Measurements from ENCODE around the gene COL18A1.

The COL18A1 gene

GRCh38 chr21:45537111-45537745 is 132.3 kb downstream of the COL18A1 start:
- no peak for DNase-seq (ENCODE audit: low spot score)
- no peak for TF ChIP-seq CTCF (IDR thresholded peaks at IDR 0.05; ENCODE audit: extremely low read depth, insufficient read depth, missing control alignments)
- in situ Hi-C loops (cut with MboI; ENCODE audit: low pct_unique_long_range_greater_than_20kb, low sequenced_read_pairs, unreplicated experiment) = no loop called here

- in situ Hi-C loops (cut with MboI; ENCODE audit: low pct_unique_long_range_greater_than_20kb, low sequenced_read_pairs, unreplicated experiment) = no loop called here
- DNase-seq (ENCODE audit: low spot score) = no peak
- no peak for TF ChIP-seq CTCF (IDR thresholded peaks at IDR 0.05; ENCODE audit: extremely low read depth, insufficient read depth, missing control alignments)
Observed at GRCh38 chr21:45537746-45538291, 132.9 kb downstream of the COL18A1 start.

- in situ Hi-C loops (cut with MboI; ENCODE audit: low pct_unique_long_range_greater_than_20kb, low sequenced_read_pairs, unreplicated experiment) = no loop called here
- TF ChIP-seq CTCF (IDR thresholded peaks at IDR 0.05; ENCODE audit: extremely low read depth, insufficient read depth, missing control alignments) = no peak
- no peak for DNase-seq (ENCODE audit: low spot score)
Observed at GRCh38 chr21:45538381-45539045, 133.5 kb downstream of the COL18A1 start.

GRCh38 chr21:45539046-45539795 is 134.3 kb downstream of the COL18A1 start:
- no peak for TF ChIP-seq CTCF (IDR thresholded peaks at IDR 0.05; ENCODE audit: extremely low read depth, insufficient read depth, missing control alignments)
- in situ Hi-C loops (cut with MboI; ENCODE audit: low pct_unique_long_range_greater_than_20kb, low sequenced_read_pairs, unreplicated experiment) = no loop called here
- DNase-seq (ENCODE audit: low spot score) = no peak

GRCh38 chr21:45539796-45540600 is 135.0 kb downstream of the COL18A1 start:
- peak; percentile 34 for DNase-seq (ENCODE audit: low spot score)
- TF ChIP-seq CTCF (IDR thresholded peaks at IDR 0.05; ENCODE audit: extremely low read depth, insufficient read depth, missing control alignments) = no peak
- in situ Hi-C loops (cut with MboI; ENCODE audit: low pct_unique_long_range_greater_than_20kb, low sequenced_read_pairs, unreplicated experiment) = no loop called here

GRCh38 chr21:45540601-45540970 is 135.6 kb downstream of the COL18A1 start:
- no peak for DNase-seq (ENCODE audit: low spot score)
- in situ Hi-C loops (cut with MboI; ENCODE audit: low pct_unique_long_range_greater_than_20kb, low sequenced_read_pairs, unreplicated experiment) = no loop called here
- TF ChIP-seq CTCF (IDR thresholded peaks at IDR 0.05; ENCODE audit: extremely low read depth, insufficient read depth, missing control alignments) = no peak
